GM15510 (cell line): Measurements from ENCODE around the gene CCDC159.

Experiments
- POLR2A ChIP-seq: IDR thresholded peaks from 3 replicates; pipeline ENCODE4 v1.6.1; 2011; ENCODE audit warnings: borderline replicate concordance; ENCODE audit not compliant: insufficient read length; ENCODE audit errors: extremely low read depth

CCDC159 gene

GRCh38 chr19:11346104-11346940 is at the start of gene CCDC159, which contains the start of gene TMEM205:
TSS of gene CCDC159 (plus strand) at chr19:11346519. CDS start at chr19:11346607, 88 bp downstream.
TSS of gene TMEM205 (minus strand) at chr19:11346268. CDS start at chr19:11345619, 649 bp downstream.
- peak; percentile 64 for TF ChIP-seq POLR2A

GRCh38 chr19:11299946-11300810 is 46.1 kb upstream of the CCDC159 start:
- TF ChIP-seq POLR2A: no peak

- no peak for TF ChIP-seq POLR2A
These were observed 45.6 kb upstream of the CCDC159 start for GRCh38 chr19:11300811-11301120.

- no peak for TF ChIP-seq POLR2A
These were observed 41.4 kb upstream of the CCDC159 start for GRCh38 chr19:11304936-11305335.

DNA sequence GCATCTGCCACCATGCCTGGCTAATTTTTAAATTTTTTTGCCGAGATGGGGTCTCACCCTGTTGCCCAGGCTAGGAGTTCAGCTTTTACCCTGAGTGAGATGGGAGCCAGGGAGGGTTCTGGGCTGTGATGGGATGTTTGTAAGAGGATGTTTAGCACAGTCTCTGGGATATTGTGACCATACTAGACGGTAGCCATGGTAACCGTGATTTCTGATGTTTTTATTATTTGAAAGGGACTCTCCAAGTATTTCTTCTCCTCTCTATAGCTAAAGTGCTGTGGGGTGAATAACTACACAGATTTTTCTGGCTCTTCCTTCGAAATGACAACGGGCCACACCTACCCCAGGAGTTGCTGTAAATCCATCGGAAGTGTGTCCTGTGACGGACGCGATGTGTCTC is 40.0 kb upstream of the CCDC159 start:
- TF ChIP-seq POLR2A: no peak

DNA sequence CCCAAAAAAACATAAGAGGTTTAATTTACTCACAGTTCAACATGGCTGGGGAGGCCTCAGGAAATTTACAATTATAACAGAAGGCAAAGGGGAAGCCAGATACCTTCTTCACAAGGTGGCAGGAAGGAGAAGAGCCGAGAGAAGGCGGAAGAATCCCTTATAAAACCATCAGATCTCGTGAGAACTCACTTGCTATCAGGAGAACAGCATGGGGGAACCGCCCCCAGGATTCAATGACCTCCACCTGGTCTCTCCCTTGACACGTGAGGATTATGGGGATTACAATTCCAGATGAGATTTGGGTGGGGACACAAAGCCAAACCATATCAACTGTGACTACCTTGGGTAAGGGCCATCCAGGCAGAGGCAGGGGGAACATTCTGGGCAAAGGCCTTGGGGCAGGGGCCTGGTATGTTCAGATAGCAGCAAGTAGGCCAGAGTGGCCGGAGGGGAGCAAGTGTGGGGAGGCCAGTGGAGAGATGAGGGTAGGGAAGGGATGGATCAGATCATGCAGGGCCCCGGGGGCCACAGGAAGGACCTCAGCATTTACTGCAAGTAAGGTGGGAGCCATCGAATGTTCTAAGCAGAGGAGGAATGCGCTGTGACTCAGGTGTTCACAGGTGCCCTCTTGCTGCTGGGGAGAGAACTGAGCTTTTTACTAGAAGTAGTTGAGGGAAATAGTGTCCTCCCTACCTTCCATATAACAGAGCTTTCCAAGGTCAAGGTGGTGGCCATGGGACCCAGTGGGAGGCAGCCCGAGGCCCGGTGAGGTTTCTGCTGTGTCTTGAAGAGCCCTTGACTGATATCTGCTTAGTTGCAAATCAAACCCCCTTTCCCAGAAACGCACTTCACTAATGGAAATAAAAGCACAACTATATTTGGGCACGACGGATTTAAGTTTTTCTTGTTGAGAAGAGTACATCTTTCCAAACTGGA is 24.9 kb upstream of the CCDC159 start:
- TF ChIP-seq POLR2A: no peak

- no peak for TF ChIP-seq POLR2A
These were observed 23.9 kb upstream of the CCDC159 start for GRCh38 chr19:11322269-11323024.

GRCh38 chr19:11323601-11324078 is 22.7 kb upstream of the CCDC159 start:
- no peak for TF ChIP-seq POLR2A

DNA sequence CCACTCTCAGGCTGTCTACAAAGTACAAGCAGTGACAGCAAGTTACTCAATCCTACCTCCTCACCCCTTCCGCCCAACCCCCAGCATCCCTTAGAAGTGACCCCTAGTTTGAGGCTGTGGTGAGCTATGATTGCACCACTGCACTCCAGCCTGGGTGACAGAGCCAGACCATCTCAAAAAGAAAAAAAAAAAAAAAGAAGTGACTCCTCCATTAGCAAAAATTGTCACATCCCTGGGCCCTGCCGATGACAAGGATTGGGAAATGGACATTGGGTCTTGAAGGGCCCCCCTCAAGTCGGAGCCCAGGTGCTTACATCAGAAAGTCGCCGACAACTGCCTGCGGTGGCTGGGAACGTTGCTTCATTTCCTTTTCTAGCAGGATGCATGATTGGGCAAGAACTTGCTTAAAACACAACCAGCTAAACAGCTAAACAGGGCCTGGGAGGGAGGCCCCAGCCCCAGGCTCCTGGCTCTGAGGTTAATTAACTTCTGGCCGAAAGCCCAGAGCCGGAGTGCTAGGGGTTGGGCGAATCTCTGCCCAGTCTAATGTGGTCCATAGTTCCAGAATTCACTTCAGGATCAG is 22.1 kb upstream of the CCDC159 start:
- TF ChIP-seq POLR2A: peak; percentile 33

- TF ChIP-seq POLR2A: no peak
These were observed 21.4 kb upstream of the CCDC159 start for GRCh38 chr19:11324748-11325389.

- TF ChIP-seq POLR2A: no peak
These were observed 20.8 kb upstream of the CCDC159 start for GRCh38 chr19:11325544-11325943.

- no peak for TF ChIP-seq POLR2A
These were observed 16.2 kb upstream of the CCDC159 start for GRCh38 chr19:11330127-11330526.

- no peak for TF ChIP-seq POLR2A
These were observed 14.8 kb upstream of the CCDC159 start for GRCh38 chr19:11331502-11331901.
